CD4-positive, alpha-beta T cell treated with Interleukin-6 at 100 ng/mL for 8 hours (primary cell): ENCODE results near the gene EMX1.

Source experiments
- DNase-seq: peaks from one replicate; pipeline ENCODE4 v3.0.0-alpha.2; 2020; ENCODE audit warnings: mixed read lengths, low spot score

EMX1 gene

DNA sequence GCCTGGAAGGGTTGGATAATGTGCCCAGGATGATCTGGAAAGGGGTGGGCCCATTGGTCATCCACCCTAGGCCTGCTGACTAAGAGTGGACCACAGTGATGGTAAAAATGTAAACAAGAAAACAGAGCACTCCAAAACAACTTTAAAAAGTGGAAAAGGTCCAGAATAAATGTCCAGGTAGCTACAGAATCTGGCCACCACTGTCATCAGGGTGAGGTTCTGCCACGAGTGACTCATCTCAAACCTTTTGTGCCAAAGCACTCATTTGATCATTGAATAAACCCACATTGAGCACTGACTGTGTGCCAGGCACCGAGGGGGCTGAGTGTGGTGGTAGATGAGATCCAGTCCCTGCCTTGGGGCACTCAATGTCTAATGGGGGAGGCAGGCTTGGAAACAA lies 64.9 kb downstream of the EMX1 start:
- no peak for DNase-seq

DNA sequence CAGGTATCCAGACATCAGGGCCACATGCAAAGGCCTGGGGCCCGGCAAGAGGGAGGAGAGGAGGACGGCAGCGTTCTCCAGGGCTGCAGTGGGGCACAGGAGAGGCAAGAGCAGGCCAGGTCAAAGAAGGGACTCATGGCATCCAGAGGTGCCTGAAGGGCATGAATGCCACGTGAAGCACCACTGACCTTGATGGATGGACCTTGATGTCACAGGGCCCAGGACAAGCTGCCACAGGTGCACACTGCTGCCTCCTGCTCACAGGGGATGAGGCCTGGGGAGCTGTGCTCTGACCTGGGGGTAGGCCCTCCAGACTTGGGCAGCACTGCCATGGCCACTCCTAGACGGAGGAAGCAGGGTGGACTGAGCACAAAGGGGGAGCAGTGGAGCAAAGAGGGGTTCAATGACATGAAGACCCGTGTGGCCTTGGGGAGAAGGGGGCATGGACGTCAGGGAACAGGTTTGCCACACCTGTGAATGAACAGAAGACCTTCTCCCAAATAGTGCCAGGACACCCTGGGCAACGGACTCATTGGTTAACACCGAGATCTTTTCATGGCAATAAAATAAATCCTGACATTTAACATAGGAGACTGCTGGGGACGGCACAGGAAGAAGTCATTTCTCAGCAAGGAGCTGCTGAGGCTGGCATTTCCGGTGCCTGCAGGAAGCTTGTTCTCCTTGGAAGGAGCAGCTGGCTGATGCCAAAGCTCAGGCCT lies 65.6 kb downstream of the EMX1 start:
- no peak for DNase-seq

DNA sequence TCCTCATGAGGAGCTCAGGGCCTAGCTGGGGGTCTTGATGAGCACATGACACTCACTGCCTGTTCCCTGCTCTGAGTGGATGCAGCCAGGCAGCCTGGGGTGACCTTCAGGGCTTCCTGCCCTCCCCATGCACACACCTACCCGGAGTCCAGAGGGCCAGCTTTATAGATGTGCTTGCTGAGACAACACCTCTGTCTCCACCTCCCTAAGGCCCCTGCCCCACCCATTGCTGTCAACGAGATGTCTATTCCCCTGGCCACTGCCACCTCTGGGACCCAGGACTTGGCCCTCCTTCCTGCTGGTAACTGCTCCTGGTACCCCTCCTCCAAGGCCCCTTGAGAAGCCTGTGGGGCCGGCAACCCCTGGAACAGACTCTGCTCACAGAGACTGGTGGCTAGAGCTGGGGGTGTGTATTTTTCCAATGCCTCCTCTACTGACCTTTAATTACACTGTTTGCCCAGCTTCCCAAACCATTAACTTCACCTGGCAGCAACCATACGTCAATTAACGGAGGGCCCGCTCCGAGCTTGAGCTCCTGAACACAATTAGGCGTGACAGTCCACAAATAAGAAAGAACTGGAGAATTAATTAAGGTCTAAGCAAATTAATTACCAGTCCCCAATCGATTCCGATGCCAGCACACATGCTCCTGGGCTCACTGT lies 66.3 kb downstream of the EMX1 start:
- no peak for DNase-seq

DNA sequence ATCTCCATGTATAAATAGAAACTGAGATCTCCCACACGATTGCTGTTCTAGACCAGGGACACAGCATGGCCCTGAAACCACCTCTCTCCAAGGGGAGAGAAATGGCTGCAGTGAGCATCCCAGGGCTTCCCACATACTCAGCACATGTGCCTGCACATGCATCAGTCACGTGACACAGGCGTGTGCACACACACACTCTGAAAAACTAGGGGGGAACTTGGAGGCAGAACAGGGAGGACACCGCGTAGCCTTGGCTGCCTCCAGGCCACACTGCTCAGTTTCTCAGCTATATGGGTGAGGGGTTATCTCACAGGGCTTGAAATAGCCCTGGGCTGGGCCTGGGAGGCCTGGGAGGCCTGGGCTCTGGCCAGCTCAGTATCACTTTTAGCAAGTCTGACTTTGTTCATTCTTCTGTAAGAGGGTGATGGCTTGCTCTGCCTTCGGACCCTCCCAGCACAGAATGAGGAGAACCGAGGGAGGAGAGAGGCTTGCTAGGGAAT lies 66.9 kb downstream of the EMX1 start:
- no peak for DNase-seq
